K562 (cell line): ENCODE data around the gene G6PC3. TPM values are rescaled to one million over a fixed set of nuclear protein-coding genes. Genes with fewer than 3 reads are reported as not detected.

Experiments
- C11orf30 ChIP-seq: fragments of 450-650 bp; IDR thresholded peaks from 2 replicates; pipeline ENCODE4 v1.6.1; 2016; ENCODE audit warnings: low read depth, mild to moderate bottlenecking
- EP300 ChIP-seq: IDR thresholded peaks from 2 replicates; pipeline ENCODE4 v1.6.1; 2012; ENCODE audit warnings: low read length, improper control_type of control experiment
- LEF1 ChIP-seq: fragments of 450-650 bp; IDR thresholded peaks from 2 replicates; pipeline ENCODE4 v1.6.1; 2016; ENCODE audit warnings: mild to moderate bottlenecking
- MYNN ChIP-seq, 2 experiments: sonication (generic); formaldehyde crosslinking in 1 of 2; IDR thresholded peaks; 2 replicates each; pipeline versions ENCODE4 v1.5.0 to v1.6.1; 2016 to 2020; ENCODE audit warnings: antibody characterized with exemption in 1 of 2, missing genetic modification reagents in 1 of 2
- OTX1 ChIP-seq: fragments of 450-650 bp; formaldehyde crosslinking; IDR thresholded peaks from 2 replicates; pipeline ENCODE4 v1.4.0; 2022; ENCODE audit warnings: mild to moderate bottlenecking
- PKNOX1 ChIP-seq: fragments of 450-650 bp; IDR thresholded peaks from 2 replicates; pipeline ENCODE4 v1.6.1; 2016
- RNF2 ChIP-seq: sonication (generic); IDR thresholded peaks from 2 replicates; pipeline ENCODE4 v1.6.1; 2016
- SP1 ChIP-seq: sonication (generic); formaldehyde crosslinking; IDR thresholded peaks from 2 replicates; pipeline ENCODE4 v1.8.1; 2022; ENCODE audit warnings: mild to moderate bottlenecking, missing genetic modification reagents
- ZNF512 ChIP-seq: IDR thresholded peaks from 2 replicates; pipeline ENCODE4 v1.6.1; 2016; ENCODE audit warnings: missing genetic modification characterization, missing compliant biosample characterization
- ZNF766 ChIP-seq: fragments of 200-800 bp; sonication (Bioruptor generic); conservative IDR thresholded peaks from 2 replicates; pipeline ENCODE4 v1.6.1; 2016; ENCODE audit warnings: missing genetic modification characterization, missing compliant biosample characterization
- polyA plus RNA-seq, 8 experiments: library from polyadenylated mRNA; depleted of rRNA in 4 of 8; stranded (reverse) in 5 of 8; unstranded in 3 of 8; fragments of >200 nt; fragmentation: Nextera tagmentation in 2 of 8; fragmentation: Illumina TruSeq in 1 of 8; extraction: Ambion mirVana in 2 of 8; extraction: Trizol in 1 of 8; gene quantifications; 2 replicates each; pipeline versions ENCODE4 v1.2.1 to v1.2.3, GENCODE V29; 2011 to 2014; ENCODE audit warnings: inconsistent platforms in 1 of 8, missing spikeins in 1 of 8
- total RNA-seq, 7 experiments: library from RNA; depleted of rRNA in 6 of 7; stranded (reverse); fragments of >200 nt in 6 of 7; fragmentation: Illumina TruSeq in 2 of 7; extraction: Trizol in 2 of 7; gene quantifications; 2 replicates each; pipeline versions ENCODE4 v1.2.1 to v1.2.3, GENCODE V29; 2011 to 2021; ENCODE audit warnings: low replicate concordance in 1 of 7
- TF ChIP-seq, protein P1 (sequence below): fragments of 200-600 bp; sonication (generic); IDR thresholded peaks from one replicate; pipeline ENCODE4 v1.6.1; 2012; ENCODE audit warnings: mild to moderate bottlenecking, low read depth, low read length, inconsistent platforms
- TF ChIP-seq, protein P2 (sequence below): fragments of 450-650 bp; IDR thresholded peaks from 2 replicates; pipeline ENCODE4 v1.6.1; 2016; ENCODE audit warnings: low read depth, mild to moderate bottlenecking, moderate library complexity

Gene G6PC3
- total and polyA plus RNA-seq, 9 of the 15 experiments (the other 6 are each of a cell fraction or from before 2014, with no cell fraction given) = 10.4 to 57.8 (median 31.1) TPM

DNA sequence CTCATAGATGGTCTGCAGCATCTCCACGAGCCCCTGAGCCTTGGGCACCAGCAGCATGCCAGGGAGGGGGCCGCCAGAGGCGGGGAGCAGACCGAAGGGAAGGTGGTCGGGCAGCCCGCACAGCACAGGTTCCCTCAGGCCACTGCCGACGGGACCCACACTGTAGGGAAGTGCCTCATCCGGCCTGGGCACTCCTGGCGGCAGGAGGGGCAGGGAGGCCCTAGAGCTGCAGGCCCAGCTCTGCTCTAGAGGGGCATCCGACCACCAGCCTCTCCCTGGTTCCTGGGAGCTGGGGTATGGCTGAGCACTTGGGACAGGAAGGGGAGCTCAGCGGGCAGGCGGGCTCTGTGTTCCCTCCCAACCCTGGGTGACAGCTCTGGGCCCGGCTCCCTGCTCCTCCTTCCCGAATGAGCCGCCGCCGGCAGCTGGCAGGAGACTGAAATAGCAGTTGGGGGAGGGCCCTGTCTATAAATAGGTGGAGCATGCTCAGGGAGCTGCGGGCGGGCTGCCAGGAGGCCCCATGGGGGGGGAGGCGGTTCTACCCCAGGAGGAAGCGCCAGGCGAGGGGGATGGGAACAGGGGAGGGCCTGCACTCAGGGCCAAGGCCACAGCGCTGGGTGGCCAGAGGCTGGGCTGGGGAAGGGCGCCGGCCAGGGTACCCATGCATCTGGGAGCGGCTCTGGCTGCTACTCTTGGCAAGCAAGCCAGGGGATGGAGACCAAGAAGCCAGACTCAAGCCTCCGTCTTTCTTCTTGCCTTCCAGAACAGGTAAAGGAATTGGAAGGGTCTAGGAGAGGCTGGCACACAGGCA lies 40.5 kb downstream of the G6PC3 start (continued):
- TF ChIP-seq EP300 = peak; percentile 42; the same call in 1 of the 2 replicates
- no peak for TF ChIP-seq C11orf30
- peak; percentile 45 for TF ChIP-seq PKNOX1
- TF ChIP-seq SP1 (CRISPR knock-in tag) = peak; percentile 69
- no peak for TF ChIP-seq ZNF512 (tag)
- TF ChIP-seq, protein P1, sequence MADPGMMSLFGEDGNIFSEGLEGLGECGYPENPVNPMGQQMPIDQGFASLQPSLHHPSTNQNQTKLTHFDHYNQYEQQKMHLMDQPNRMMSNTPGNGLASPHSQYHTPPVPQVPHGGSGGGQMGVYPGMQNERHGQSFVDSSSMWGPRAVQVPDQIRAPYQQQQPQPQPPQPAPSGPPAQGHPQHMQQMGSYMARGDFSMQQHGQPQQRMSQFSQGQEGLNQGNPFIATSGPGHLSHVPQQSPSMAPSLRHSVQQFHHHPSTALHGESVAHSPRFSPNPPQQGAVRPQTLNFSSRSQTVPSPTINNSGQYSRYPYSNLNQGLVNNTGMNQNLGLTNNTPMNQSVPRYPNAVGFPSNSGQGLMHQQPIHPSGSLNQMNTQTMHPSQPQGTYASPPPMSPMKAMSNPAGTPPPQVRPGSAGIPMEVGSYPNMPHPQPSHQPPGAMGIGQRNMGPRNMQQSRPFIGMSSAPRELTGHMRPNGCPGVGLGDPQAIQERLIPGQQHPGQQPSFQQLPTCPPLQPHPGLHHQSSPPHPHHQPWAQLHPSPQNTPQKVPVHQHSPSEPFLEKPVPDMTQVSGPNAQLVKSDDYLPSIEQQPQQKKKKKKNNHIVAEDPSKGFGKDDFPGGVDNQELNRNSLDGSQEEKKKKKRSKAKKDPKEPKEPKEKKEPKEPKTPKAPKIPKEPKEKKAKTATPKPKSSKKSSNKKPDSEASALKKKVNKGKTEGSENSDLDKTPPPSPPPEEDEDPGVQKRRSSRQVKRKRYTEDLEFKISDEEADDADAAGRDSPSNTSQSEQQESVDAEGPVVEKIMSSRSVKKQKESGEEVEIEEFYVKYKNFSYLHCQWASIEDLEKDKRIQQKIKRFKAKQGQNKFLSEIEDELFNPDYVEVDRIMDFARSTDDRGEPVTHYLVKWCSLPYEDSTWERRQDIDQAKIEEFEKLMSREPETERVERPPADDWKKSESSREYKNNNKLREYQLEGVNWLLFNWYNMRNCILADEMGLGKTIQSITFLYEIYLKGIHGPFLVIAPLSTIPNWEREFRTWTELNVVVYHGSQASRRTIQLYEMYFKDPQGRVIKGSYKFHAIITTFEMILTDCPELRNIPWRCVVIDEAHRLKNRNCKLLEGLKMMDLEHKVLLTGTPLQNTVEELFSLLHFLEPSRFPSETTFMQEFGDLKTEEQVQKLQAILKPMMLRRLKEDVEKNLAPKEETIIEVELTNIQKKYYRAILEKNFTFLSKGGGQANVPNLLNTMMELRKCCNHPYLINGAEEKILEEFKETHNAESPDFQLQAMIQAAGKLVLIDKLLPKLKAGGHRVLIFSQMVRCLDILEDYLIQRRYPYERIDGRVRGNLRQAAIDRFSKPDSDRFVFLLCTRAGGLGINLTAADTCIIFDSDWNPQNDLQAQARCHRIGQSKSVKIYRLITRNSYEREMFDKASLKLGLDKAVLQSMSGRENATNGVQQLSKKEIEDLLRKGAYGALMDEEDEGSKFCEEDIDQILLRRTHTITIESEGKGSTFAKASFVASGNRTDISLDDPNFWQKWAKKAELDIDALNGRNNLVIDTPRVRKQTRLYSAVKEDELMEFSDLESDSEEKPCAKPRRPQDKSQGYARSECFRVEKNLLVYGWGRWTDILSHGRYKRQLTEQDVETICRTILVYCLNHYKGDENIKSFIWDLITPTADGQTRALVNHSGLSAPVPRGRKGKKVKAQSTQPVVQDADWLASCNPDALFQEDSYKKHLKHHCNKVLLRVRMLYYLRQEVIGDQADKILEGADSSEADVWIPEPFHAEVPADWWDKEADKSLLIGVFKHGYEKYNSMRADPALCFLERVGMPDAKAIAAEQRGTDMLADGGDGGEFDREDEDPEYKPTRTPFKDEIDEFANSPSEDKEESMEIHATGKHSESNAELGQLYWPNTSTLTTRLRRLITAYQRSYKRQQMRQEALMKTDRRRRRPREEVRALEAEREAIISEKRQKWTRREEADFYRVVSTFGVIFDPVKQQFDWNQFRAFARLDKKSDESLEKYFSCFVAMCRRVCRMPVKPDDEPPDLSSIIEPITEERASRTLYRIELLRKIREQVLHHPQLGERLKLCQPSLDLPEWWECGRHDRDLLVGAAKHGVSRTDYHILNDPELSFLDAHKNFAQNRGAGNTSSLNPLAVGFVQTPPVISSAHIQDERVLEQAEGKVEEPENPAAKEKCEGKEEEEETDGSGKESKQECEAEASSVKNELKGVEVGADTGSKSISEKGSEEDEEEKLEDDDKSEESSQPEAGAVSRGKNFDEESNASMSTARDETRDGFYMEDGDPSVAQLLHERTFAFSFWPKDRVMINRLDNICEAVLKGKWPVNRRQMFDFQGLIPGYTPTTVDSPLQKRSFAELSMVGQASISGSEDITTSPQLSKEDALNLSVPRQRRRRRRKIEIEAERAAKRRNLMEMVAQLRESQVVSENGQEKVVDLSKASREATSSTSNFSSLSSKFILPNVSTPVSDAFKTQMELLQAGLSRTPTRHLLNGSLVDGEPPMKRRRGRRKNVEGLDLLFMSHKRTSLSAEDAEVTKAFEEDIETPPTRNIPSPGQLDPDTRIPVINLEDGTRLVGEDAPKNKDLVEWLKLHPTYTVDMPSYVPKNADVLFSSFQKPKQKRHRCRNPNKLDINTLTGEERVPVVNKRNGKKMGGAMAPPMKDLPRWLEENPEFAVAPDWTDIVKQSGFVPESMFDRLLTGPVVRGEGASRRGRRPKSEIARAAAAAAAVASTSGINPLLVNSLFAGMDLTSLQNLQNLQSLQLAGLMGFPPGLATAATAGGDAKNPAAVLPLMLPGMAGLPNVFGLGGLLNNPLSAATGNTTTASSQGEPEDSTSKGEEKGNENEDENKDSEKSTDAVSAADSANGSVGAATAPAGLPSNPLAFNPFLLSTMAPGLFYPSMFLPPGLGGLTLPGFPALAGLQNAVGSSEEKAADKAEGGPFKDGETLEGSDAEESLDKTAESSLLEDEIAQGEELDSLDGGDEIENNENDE = no peak
- peak; percentile 76 for TF ChIP-seq MYNN (IDR thresholded peaks at IDR 0.05)
- TF ChIP-seq MYNN (CRISPR knock-in tag; IDR thresholded peaks at IDR 0.05) = no peak
- TF ChIP-seq, protein P2, sequence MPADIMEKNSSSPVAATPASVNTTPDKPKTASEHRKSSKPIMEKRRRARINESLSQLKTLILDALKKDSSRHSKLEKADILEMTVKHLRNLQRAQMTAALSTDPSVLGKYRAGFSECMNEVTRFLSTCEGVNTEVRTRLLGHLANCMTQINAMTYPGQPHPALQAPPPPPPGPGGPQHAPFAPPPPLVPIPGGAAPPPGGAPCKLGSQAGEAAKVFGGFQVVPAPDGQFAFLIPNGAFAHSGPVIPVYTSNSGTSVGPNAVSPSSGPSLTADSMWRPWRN = 0 out of 2 replicates have a peak, but pooled peaks have one; percentile 31
- peak; percentile 68 for TF ChIP-seq LEF1
- TF ChIP-seq ZNF766 (CRISPR knock-in tag) = no peak
- no peak for TF ChIP-seq OTX1 (CRISPR knock-in tag)
- TF ChIP-seq RNF2 = peak; percentile 79; the same call in 1 of the 2 replicates
